Lung (tissue), 12 donors: ENCODE data around the gene CAMK4. TPM values are rescaled to one million over a fixed set of nuclear protein-coding genes. Genes with fewer than 3 reads are reported as not detected.
A peak's percentile ranks its signal among the peaks of the same experiment; 100 is the strongest.

Source experiments
- ATAC-seq: fragments of 200-7000 bp; cut with Tn5 transposase; one replicate; pipeline ENCODE4 v1.9.1; 2020; ENCODE audit warnings: moderate number of reproducible peaks; ENCODE audit not compliant: insufficient read depth, low FRiP score
- DNase-seq, 3 donors: peaks; one replicate each; pipeline ENCODE4 v3.0.0-alpha.2; 2013 to 2017
- H3K27ac ChIP-seq, 2 donors: one replicate each; pipeline ENCODE4 v1.5.1; 2013; ENCODE audit warnings: mild to moderate bottlenecking in 2 of 2, moderate library complexity in 2 of 2, control low read depth in 1 of 2, inconsistent platforms in 1 of 2, low read depth in 1 of 2, low read length in 1 of 2
- H3K27me3 ChIP-seq, 3 donors: one replicate each; pipeline ENCODE4 v1.5.1; 2013; ENCODE audit warnings: low read length in 2 of 3; ENCODE audit not compliant: control insufficient read depth in 3 of 3, insufficient read depth in 3 of 3
- H3K36me3 ChIP-seq, 4 donors: one replicate each; pipeline ENCODE4 v1.5.1; 2013; ENCODE audit warnings: low read length in 4 of 4, mild to moderate bottlenecking in 1 of 4, moderate library complexity in 1 of 4; ENCODE audit not compliant: control insufficient read depth in 4 of 4, insufficient read depth in 4 of 4
- H3K4me1 ChIP-seq, 5 donors: one replicate each; pipeline ENCODE4 v1.5.1; 2013; ENCODE audit warnings: low read length in 5 of 5, mild to moderate bottlenecking in 2 of 5, moderate library complexity in 1 of 5; ENCODE audit not compliant: control insufficient read depth in 5 of 5, insufficient read depth in 5 of 5
- H3K4me3 ChIP-seq: one replicate; pipeline ENCODE4 v1.5.1; 2013; ENCODE audit warnings: mild to moderate bottlenecking, control low read depth, moderate library complexity
- H3K9ac ChIP-seq, 2 donors: one replicate each; pipeline ENCODE4 v1.5.1; 2013; ENCODE audit warnings: low read length in 2 of 2, control low read depth in 1 of 2; ENCODE audit not compliant: insufficient read depth in 1 of 2
- H3K9me3 ChIP-seq, 4 donors: one replicate each; pipeline ENCODE4 v1.5.1; 2013; ENCODE audit warnings: low read length in 3 of 4, mild to moderate bottlenecking in 1 of 4, moderate library complexity in 1 of 4; ENCODE audit not compliant: control insufficient read depth in 4 of 4, insufficient read depth in 3 of 4
- WGBS, 2 donors: extraction: QIAGEN DNeasy Blood & Tissue Kit; methylation state at CpG; one replicate each; pipeline ENCODE4 v1.1.7; 2013; 5-methylcytosine and 5-hydroxymethylcytosine counted together
- polyA plus RNA-seq, 2 donors: library from polyadenylated mRNA; stranded (reverse); fragments of 200-250 nt; gene quantifications; one replicate each; pipeline ENCODE4 v1.2.1, GENCODE V29; 2013
- total RNA-seq, 2 donors: library from RNA; depleted of rRNA in 1 of 2; stranded (reverse); fragments of >200 nt in 1 of 2; gene quantifications; one replicate each; pipeline ENCODE4 v1.2.1, GENCODE V29; 2014 to 2021
- TF ChIP-seq, protein P1 (sequence below): IDR thresholded peaks from 2 replicates; pipeline ENCODE4 v1.5.1; 2012; ENCODE audit warnings: mild to moderate bottlenecking; ENCODE audit errors: control extremely low read depth, extremely low read depth
- donor health status: control.
- donor health status: control.
- donor health status: Bipolar disorder and iron deficiency.
- donor health status: healthy.
- donor health status: DM: yes; HTN: yes; CAD: no.

CAMK4 gene
- total and polyA plus RNA-seq, 4 donors, result 0.18 to 27.7 (median 0.73) TPM

DNA sequence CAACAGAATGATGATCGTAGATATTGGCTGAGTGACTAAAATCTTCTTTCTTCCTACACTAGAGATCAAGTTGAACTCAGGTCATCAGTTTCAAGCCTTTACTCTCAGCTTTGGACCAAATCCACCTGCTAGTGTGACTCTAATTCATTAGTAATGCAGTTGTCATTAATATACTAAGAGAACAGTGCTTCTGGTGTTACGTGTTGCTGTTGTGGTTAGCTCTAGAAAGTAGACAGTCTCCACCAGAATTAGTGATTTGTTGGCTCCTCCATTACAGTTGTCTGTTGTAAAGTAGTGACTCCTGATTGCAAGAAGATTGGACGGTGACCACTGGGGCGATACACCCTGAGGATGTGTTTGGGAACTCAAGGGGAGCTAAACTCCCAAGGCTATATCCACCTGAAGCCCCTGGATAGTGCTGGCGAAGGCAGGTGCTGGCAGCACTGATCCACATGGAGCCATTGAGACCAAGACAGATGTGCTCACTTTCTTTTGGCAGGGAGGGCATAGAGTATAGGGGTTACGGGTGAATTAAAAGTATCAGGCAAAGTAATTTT is 3.1 kb downstream of the CAMK4 start:
- Histone ChIP-seq H3K4me3 (no peak overlapping the region), H3K4me1 (peaks cover 0 to 49% (median 2%) of the 10 kb centered on the region in 5 donors), H3K9me3 (peaks cover 0 to 2% (median 0%) of the 10 kb centered on the region in 4 donors), H3K27ac (no peak overlapping the region), H3K36me3 (no peaks in the 10 kb centered on the region), H3K27me3 (peaks cover 0 to 4% (median 0%) of the 10 kb centered on the region in 3 donors), H3K9ac (no peak overlapping the region)
- ATAC-seq (no peak), DNase-seq (no peak)
- WGBS, 2 donors, result 87 to 89% methylated on average over 6 of the region's 6 CpGs
- TF ChIP-seq, protein P1, sequence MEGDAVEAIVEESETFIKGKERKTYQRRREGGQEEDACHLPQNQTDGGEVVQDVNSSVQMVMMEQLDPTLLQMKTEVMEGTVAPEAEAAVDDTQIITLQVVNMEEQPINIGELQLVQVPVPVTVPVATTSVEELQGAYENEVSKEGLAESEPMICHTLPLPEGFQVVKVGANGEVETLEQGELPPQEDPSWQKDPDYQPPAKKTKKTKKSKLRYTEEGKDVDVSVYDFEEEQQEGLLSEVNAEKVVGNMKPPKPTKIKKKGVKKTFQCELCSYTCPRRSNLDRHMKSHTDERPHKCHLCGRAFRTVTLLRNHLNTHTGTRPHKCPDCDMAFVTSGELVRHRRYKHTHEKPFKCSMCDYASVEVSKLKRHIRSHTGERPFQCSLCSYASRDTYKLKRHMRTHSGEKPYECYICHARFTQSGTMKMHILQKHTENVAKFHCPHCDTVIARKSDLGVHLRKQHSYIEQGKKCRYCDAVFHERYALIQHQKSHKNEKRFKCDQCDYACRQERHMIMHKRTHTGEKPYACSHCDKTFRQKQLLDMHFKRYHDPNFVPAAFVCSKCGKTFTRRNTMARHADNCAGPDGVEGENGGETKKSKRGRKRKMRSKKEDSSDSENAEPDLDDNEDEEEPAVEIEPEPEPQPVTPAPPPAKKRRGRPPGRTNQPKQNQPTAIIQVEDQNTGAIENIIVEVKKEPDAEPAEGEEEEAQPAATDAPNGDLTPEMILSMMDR, result no peak

DNA sequence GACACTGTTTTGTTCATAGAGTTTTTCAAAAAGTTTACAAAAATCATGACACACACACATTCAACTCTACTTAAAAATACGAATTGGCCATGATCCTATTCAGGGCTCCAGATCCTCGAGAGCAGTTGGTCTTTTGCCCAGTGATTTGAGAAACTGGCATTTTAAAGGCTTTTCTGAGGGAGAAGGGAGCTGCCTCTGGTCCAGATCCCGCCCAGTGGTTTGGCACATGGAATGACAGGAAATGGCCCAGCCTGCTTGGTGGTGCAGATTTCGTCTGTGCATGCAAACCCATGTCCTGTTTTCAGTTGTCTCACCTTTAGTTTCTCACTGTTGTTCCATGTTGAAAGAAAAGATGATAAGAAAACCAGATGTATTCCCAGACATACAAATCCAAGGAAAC is 3.6 kb downstream of the CAMK4 start:
- Histone ChIP-seq H3K4me1 (peaks cover 0 to 49% (median 2%) of the 10 kb centered on the region in 5 donors), H3K9me3 (peaks cover 0 to 2% (median 0%) of the 10 kb centered on the region in 4 donors), H3K27me3 (peaks cover 0 to 4% (median 0%) of the 10 kb centered on the region in 3 donors), H3K27ac (no peak overlapping the region), H3K4me3 (no peak overlapping the region), H3K9ac (no peak overlapping the region), H3K36me3 (no peaks in the 10 kb centered on the region)
- TF ChIP-seq, protein P1, result no peak
- WGBS, 2 donors, result 37 to 50% methylated on average over 4 of the region's 4 CpGs
- ATAC-seq (no peak), DNase-seq (peak; percentile 63 to 80 (median 80))

DNA sequence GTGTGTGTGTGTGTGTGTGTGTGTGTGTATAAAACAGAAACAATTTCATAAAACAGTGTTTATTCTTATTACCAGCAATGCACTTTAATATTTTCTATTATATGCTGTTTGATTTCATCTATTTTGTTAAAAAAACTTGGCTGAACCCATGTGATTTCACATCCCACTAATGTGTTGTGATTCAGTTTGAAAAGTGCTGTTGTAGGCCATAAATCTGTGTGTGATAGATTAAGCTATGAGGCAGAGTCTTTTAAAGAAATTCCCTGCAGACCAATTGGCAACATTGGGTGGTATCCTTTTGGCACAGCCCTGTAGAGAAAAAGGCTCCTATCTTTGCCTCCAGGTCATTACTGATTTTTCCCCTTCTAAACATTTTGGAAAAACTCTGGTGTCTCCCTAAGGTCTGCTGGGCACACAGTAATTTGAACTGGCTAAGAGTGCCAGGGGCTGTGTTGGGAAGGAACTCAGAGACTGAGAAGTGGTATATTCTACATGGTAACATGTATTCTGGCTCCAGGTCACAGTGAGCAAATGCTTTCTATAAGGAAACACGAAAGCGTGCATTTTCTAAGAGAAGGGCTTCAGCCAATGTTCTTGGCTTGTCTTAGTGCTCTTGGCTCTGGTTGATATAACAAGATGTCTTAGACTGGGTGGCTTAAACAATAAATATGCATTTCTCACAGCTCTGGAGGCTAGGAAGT is 4.5 kb downstream of the CAMK4 start:
- 79 to 81% methylated on average over 2 of the region's 2 CpGs for WGBS, 2 donors
- no peak overlapping the region for H3K27ac ChIP-seq
- H3K27me3 ChIP-seq, result peaks cover 0 to 4% (median 0%) of the 10 kb centered on the region in 3 donors
- H3K36me3 ChIP-seq, result no peaks in the 10 kb centered on the region
- peak overlapping the region in 1 of 2 donors; percentile 43 for H3K9ac ChIP-seq
- TF ChIP-seq, protein P1, result no peak
- no peak overlapping the region for H3K4me3 ChIP-seq
- peaks cover 0 to 46% (median 2%) of the 10 kb centered on the region in 5 donors for H3K4me1 ChIP-seq
- ATAC-seq (no peak), DNase-seq (peak; percentile 57 to 96 (median 94))
- peaks cover 0 to 2% (median 0%) of the 10 kb centered on the region in 4 donors for H3K9me3 ChIP-seq
